GM12878 (cell line): ENCODE measurements around the gene GRAMD1B. TPM values are rescaled to one million over a fixed set of nuclear protein-coding genes. Genes with fewer than 3 reads are reported as not detected.

Experiments used
- ATAC-seq: fragments of 200-7000 bp; cut with Tn5 transposase; 3 replicates; pipeline ENCODE4 v1.9.1; 2020; ENCODE audit warnings: mild to moderate bottlenecking, moderate library complexity
- BruUV-seq: library from RNA; stranded (reverse); fragments of 400-500 nt; replicated peaks from 2 replicates; lab custom pipeline; 2021; lab: Mats Ljungman, UMichigan
- CTCF ChIA-PET: fragments of 300-600 bp; sonication (Branson Sonifier 250); formaldehyde crosslinking; extraction: SDS; loops from one replicate; lab custom pipeline; 2021; ENCODE audit warnings: inconsistent platforms; lab: Yijun Ruan, JAX
- POLR2A ChIA-PET: fragments of 350-600 bp; formaldehyde crosslinking; extraction: SDS; loops from one replicate; lab custom pipeline; 2021; ENCODE audit warnings: inconsistent platforms; lab: Charles Lee
- RAD21 ChIA-PET: fragments of 300-600 bp; sonication (Branson Sonifier 250); formaldehyde crosslinking; loops from one replicate; lab custom pipeline; 2023; ENCODE audit warnings: antibody characterized with exemption; ENCODE audit not compliant: unreplicated experiment; lab: Charles Lee
- SMC1A ChIA-PET: fragments of 300-600 bp; sonication (Branson Sonifier 250); formaldehyde crosslinking; loops from one replicate; lab custom pipeline; 2023; ENCODE audit not compliant: unreplicated experiment, uncharacterized antibody; lab: Charles Lee
- DNase-seq: peaks from one replicate; pipeline ENCODE4 v3.0.0-alpha.2; 2011; ENCODE audit warnings: low read depth, low spot score
- FAIRE-seq: peaks from 3 replicates; lab custom pipeline; 2011; peaks lifted over from hg19 to GRCh38; lab: Jason Lieb, UNC
- H2AFZ ChIP-seq: 2 replicates; pipeline ENCODE4 v1.6.0; 2011; ENCODE audit warnings: low read depth, low read length, control low read depth; ENCODE audit not compliant: control insufficient read depth
- H3K27ac ChIP-seq: 2 replicates; pipeline ENCODE4 v1.5.1; 2011; ENCODE audit warnings: control low read depth; ENCODE audit not compliant: control insufficient read depth, insufficient read depth
- H3K27me3 ChIP-seq, 2 experiments: replicated peaks in 1 of 2; 2 replicates each; pipeline versions ENCODE4 v1.6.0 to v1.6.1; 2011; ENCODE audit warnings: low read length in 1 of 2; ENCODE audit not compliant: control insufficient read depth in 2 of 2, insufficient read depth in 2 of 2
- H3K36me3 ChIP-seq, 2 experiments: 2 replicates each; pipeline ENCODE4 v1.5.1; 2011; ENCODE audit warnings: low read length in 1 of 2; ENCODE audit not compliant: control insufficient read depth in 2 of 2, insufficient read depth in 2 of 2
- H3K4me1 ChIP-seq: 2 replicates; pipeline ENCODE4 v1.6.1; 2011; ENCODE audit warnings: mild to moderate bottlenecking, low read length, moderate library complexity, mixed read lengths; ENCODE audit not compliant: control insufficient read depth, insufficient read depth
- H3K4me2 ChIP-seq: 2 replicates; pipeline ENCODE4 v1.6.0; 2011; ENCODE audit warnings: control low read depth; ENCODE audit not compliant: control insufficient read depth, insufficient read depth
- H3K4me3 ChIP-seq: fragments of 200-600 bp; sonication (generic); 2 replicates; pipeline ENCODE4 v1.5.1; 2016
- H3K79me2 ChIP-seq: 2 replicates; pipeline ENCODE4 v1.6.0; 2011; ENCODE audit warnings: low read length; ENCODE audit not compliant: control insufficient read depth, insufficient read depth
- H3K9ac ChIP-seq: 2 replicates; pipeline ENCODE4 v1.8.0; 2011; ENCODE audit warnings: low read length, control low read depth, mixed read lengths; ENCODE audit not compliant: control insufficient read depth, insufficient read depth
- H3K9me3 ChIP-seq: replicated peaks from 3 replicates; pipeline ENCODE4 v1.5.1; 2011; ENCODE audit warnings: mild to moderate bottlenecking, low read length; ENCODE audit not compliant: control insufficient read depth, insufficient read depth
- H4K20me1 ChIP-seq: 2 replicates; pipeline ENCODE4 v1.6.0; 2011; ENCODE audit not compliant: control insufficient read depth, insufficient read depth
- BCL11A ChIP-seq: IDR thresholded peaks from 2 replicates; pipeline ENCODE4 v1.6.1; 2011; ENCODE audit warnings: low read depth, low read length
- CBX3 ChIP-seq: fragments of 200-600 bp; sonication (generic); IDR thresholded peaks from 2 replicates; pipeline ENCODE4 v1.6.1; 2016; ENCODE audit warnings: low read depth, borderline replicate concordance
- CEBPZ ChIP-seq: fragments of 150-350 bp; IDR thresholded peaks from 2 replicates; pipeline ENCODE4 v1.6.1; 2016; ENCODE audit warnings: low read depth, low read length
- PAX5 ChIP-seq: IDR thresholded peaks from 2 replicates; pipeline ENCODE4 v1.6.1; 2011; ENCODE audit warnings: low read depth, low read length, borderline replicate concordance
- RELB ChIP-seq: fragments of 450-650 bp; IDR thresholded peaks from 2 replicates; pipeline ENCODE4 v1.6.1; 2017; ENCODE audit warnings: low read depth, mild to moderate bottlenecking, moderate library complexity
- SRF ChIP-seq, 2 experiments: IDR thresholded peaks; 2 replicates each; pipeline ENCODE4 v1.6.1; 2011; ENCODE audit warnings: low read depth in 2 of 2, low read length in 2 of 2, mild to moderate bottlenecking in 1 of 2, moderate library complexity in 1 of 2
- SUZ12 ChIP-seq: fragments of 200-600 bp; sonication (generic); IDR thresholded peaks from one replicate; pipeline ENCODE4 v1.6.1; 2018; ENCODE audit warnings: antibody characterized with exemption, mild to moderate bottlenecking; ENCODE audit not compliant: unreplicated experiment
- WGBS: methylation state at CpG from one replicate; pipeline ENCODE4 v1.1.6; 2016; ENCODE audit warnings: low lambda C conversion rate; ENCODE audit not compliant: insufficient replicate concordance, insufficient coverage; ENCODE audit errors: missing lambda C conversion rate; 5-methylcytosine and 5-hydroxymethylcytosine counted together
- in situ Hi-C: fragments of 300-500 bp; cut with MboI; formaldehyde crosslinking; loops from 9 replicates; pipeline ENCODE4 v1.14.3; 2018; ENCODE audit warnings: mixed read lengths
- intact Hi-C: fragments of 100-400 bp; cut with micrococcal nuclease; formaldehyde crosslinking; loops from one replicate; pipeline ENCODE4 v1.14.2; 2022; ENCODE audit not compliant: unreplicated experiment
- polyA plus RNA-seq, 11 experiments: library from polyadenylated mRNA; depleted of rRNA in 4 of 11; unstranded in 6 of 11; stranded (reverse) in 5 of 11; fragments of >200 nt; fragmentation: Nextera tagmentation in 4 of 11; fragmentation: Illumina TruSeq in 1 of 11; extraction: Ambion mirVana in 4 of 11; extraction: Trizol in 1 of 11; gene quantifications; 1 replicate in 1 of 11; 2 replicates in 10 of 11; pipeline versions ENCODE4 v1.2.1 to v1.2.3, GENCODE V29; 2011 to 2016; ENCODE audit warnings: inconsistent platforms in 2 of 11, missing spikeins in 2 of 11, low read depth in 1 of 11
- total RNA-seq, 4 experiments: library from RNA; depleted of rRNA in 3 of 4; stranded (reverse); fragments of >200 nt in 3 of 4; fragmentation: Illumina TruSeq in 1 of 4; extraction: Trizol in 1 of 4; gene quantifications; 2 replicates each; pipeline versions ENCODE4 v1.2.1 to v1.2.3, GENCODE V29; 2013 to 2021

Gene GRAMD1B
- total and polyA plus RNA-seq, 10 of the 15 experiments (the other 5 are each of a cell fraction or from before 2014, with no cell fraction given): 1.9 to 49.1 (median 26.9) TPM

- in situ Hi-C loops: no loop called here
Measured at GRCh38 chr11:123494195-123495050, 64.4 kb downstream of the GRAMD1B start.

More at GRCh38 chr11:123494195-123495050, 64.4 kb downstream of the GRAMD1B start:
- H3K4me1 ChIP-seq: no peaks in the 10 kb centered on the region; the same call in 1 of the 2 replicates
- intact Hi-C loops: no loop called here
- no TSS peak for BruUV-seq
- no peaks in the 10 kb centered on the region for H3K79me2 ChIP-seq
- no peaks in the 10 kb centered on the region for H4K20me1 ChIP-seq
- POLR2A ChIA-PET: interaction anchor here (0.6 kb wide), 2 partner anchors 10 to 75 kb away, joined by 3 to 4 read pairs; no protein-coding TSS in a partner anchor
- RAD21 ChIA-PET: interaction anchor here (0.9 to 2.0 kb wide), 3 partner anchors 10 to 15 kb away, joined by 3 to 6 read pairs (median 5); no protein-coding TSS in a partner anchor
- TF ChIP-seq SUZ12: no peak
- TF ChIP-seq BCL11A: no peak
- TF ChIP-seq CBX3: no peak
- TF ChIP-seq CEBPZ: no peak
- no peak for TF ChIP-seq SRF (IDR thresholded peaks at IDR 0.05; ENCODE audit: low read depth in 2 of 2, low read length in 2 of 2)
- TF ChIP-seq RELB: no peak
- no peak for TF ChIP-seq PAX5
- H3K9ac ChIP-seq: no peak overlapping the region
- CTCF ChIA-PET: interaction anchor here (0.9 to 2.1 kb wide), 6 partner anchors 9 to 63 kb away, joined by 3 to 7 read pairs (median 4); no protein-coding TSS in a partner anchor
- ATAC-seq (no peak), FAIRE-seq (no peak), DNase-seq (no peak)
- no peak overlapping the region for H3K4me2 ChIP-seq
- no peaks in the 10 kb centered on the region for H3K27me3 ChIP-seq
- no peak overlapping the region for H3K27ac ChIP-seq
- no peak overlapping the region for H3K4me3 ChIP-seq
- no peaks in the 10 kb centered on the region for H3K9me3 ChIP-seq
- SMC1A ChIA-PET: interaction anchor here (0.9 to 3.3 kb wide), 3 partner anchors 15 to 87 kb away, joined by 3 to 11 read pairs (median 4); no protein-coding TSS in a partner anchor
- 48% methylated on average over 6 of the region's 6 CpGs for WGBS
- H2AFZ ChIP-seq: no peak overlapping the region
- no peaks in the 10 kb centered on the region; a peak in 1 of 4 replicates for H3K36me3 ChIP-seq
